Neural progenitor cell (in vitro differentiated cells): ENCODE measurements around the gene SP100.

ENCODE experiments used
- CTCF ChIP-seq: fragments of 200-600 bp; sonication (generic); IDR thresholded peaks from 2 replicates; pipeline ENCODE4 v1.5.1; 2017; ENCODE audit warnings: antibody characterized with exemption, mild to moderate bottlenecking
- EZH2 ChIP-seq: fragments of 200-600 bp; sonication (generic); IDR thresholded peaks from 2 replicates; pipeline ENCODE4 v1.6.1; 2017; ENCODE audit warnings: antibody characterized with exemption, mild to moderate bottlenecking, moderate library complexity

GRCh38 chr2:230411570-230412370, 4.2 kb upstream of the SP100 start:
- peak; percentile 50 for TF ChIP-seq EZH2
- no peak for TF ChIP-seq CTCF
